ENCODE data around the gene ST6GALNAC3.

The ST6GALNAC3 gene

GRCh38 chr1:76593618-76594017 lies 519.1 kb downstream of the ST6GALNAC3 start (continued):
- TF ChIP-seq REST (tag by site-specific recombination; IDR thresholded peaks at IDR 0.05) (no peak), ZNF654 (tag by site-specific recombination; IDR thresholded peaks at IDR 0.05; ENCODE audit: low read depth) (no peak)

- TF ChIP-seq TRIM28 (IDR thresholded peaks at IDR 0.05; ENCODE audit: borderline replicate concordance, low read length), result peak; percentile 87; the same call in 1 of the 2 replicates
- TF ChIP-seq ZNF571 (tag by site-specific recombination; IDR thresholded peaks at IDR 0.05), result no peak
- H3K27ac ChIP-seq (ENCODE audit: extremely low read depth, low read depth, low read length), result no peak overlapping the region
- ChIA-PET CTCF (interaction anchor here (0.6 kb wide), 1 partner anchor 266 kb away, joined by 3 read pairs; no protein-coding TSS in a partner anchor), POLR2A (no interaction called here)
- no peaks in the 10 kb centered on the region for H3K36me3 ChIP-seq (ENCODE audit: control insufficient read depth in 2 of 2, insufficient read depth in 1 of 2, low read length in 2 of 2)
- no peak overlapping the region for H3K4me3 ChIP-seq (ENCODE audit: low read depth, low read length)
- no peaks in the 10 kb centered on the region for H3K9me3 ChIP-seq (ENCODE audit: control insufficient read depth, insufficient read depth, low read depth, low read length)
- H3K4me1 ChIP-seq (ENCODE audit: control insufficient read depth, insufficient read depth, low read length), result no peaks in the 10 kb centered on the region
Measured at GRCh38 chr1:76595024-76595423, 520.5 kb downstream of the ST6GALNAC3 start.

GRCh38 chr1:76601465-76601864 lies 526.9 kb downstream of the ST6GALNAC3 start:
- CTCF ChIA-PET, result no interaction called here

More at GRCh38 chr1:76601465-76601864, 526.9 kb downstream of the ST6GALNAC3 start:
- Histone ChIP-seq H3K9me3 (ENCODE audit: control insufficient read depth, insufficient read depth, low read depth, low read length) (no peaks in the 10 kb centered on the region), H3K4me3 (ENCODE audit: low read depth, low read length) (no peak overlapping the region), H3K27ac (ENCODE audit: extremely low read depth, low read depth, low read length) (no peak overlapping the region), H3K36me3 (ENCODE audit: control insufficient read depth in 2 of 2, insufficient read depth in 1 of 2, low read length in 2 of 2) (no peaks in the 10 kb centered on the region), H3K4me1 (ENCODE audit: control insufficient read depth, insufficient read depth, low read length) (no peaks in the 10 kb centered on the region)
- POLR2A ChIA-PET, result no interaction called here
- TF ChIP-seq KLF17 (tag by site-specific recombination; IDR thresholded peaks at IDR 0.05), result no peak
- no peak for TF ChIP-seq ZNF24 (tag by site-specific recombination; IDR thresholded peaks at IDR 0.05)
- TF ChIP-seq TRIM28 (IDR thresholded peaks at IDR 0.05; ENCODE audit: borderline replicate concordance, low read length), result no peak
- TF ChIP-seq ZNF518A (tag by site-specific recombination; conservative IDR thresholded peaks at IDR 0.05; ENCODE audit: low read depth), result no peak
- TF ChIP-seq ZNF830 (tag by site-specific recombination; IDR thresholded peaks at IDR 0.05; ENCODE audit: low read depth), result no peak
- no peak for TF ChIP-seq ZNF48 (tag by site-specific recombination; IDR thresholded peaks at IDR 0.05)
- TF ChIP-seq SCRT2 (tag by site-specific recombination; IDR thresholded peaks at IDR 0.05), result no peak
- no peak for TF ChIP-seq OSR2 (tag by site-specific recombination; IDR thresholded peaks at IDR 0.05)
- no peak for TF ChIP-seq ZNF645 (tag by site-specific recombination; IDR thresholded peaks at IDR 0.05)
- TF ChIP-seq ZNF623 (tag by site-specific recombination; IDR thresholded peaks at IDR 0.05), result no peak

Measured in HEK293 (cell line).